ENCODE measurements around the gene ANAPC2. TPM values are rescaled to one million over a fixed set of nuclear protein-coding genes. Genes with fewer than 3 reads are reported as not detected.
A peak's percentile ranks its signal among the peaks of the same experiment; 100 is the strongest.

ANAPC2 gene
- total and polyA plus RNA-seq, 2 of the 4 experiments (the other 2 are of a cell fraction) = 9.3 to 29.5 TPM

- no peaks in the 10 kb centered on the region for H3K27me3 ChIP-seq (ENCODE audit: control insufficient read depth, insufficient read depth, low read length)
- no peak for TF ChIP-seq SMC3 (IDR thresholded peaks at IDR 0.05; ENCODE audit: low read depth, low read length)
- TF ChIP-seq CHD1 (IDR thresholded peaks at IDR 0.05; ENCODE audit: low read depth, low read length) = no peak
- TF ChIP-seq POLR2A (IDR thresholded peaks at IDR 0.05; ENCODE audit: low read depth, low read length) = no peak
- no peak for TF ChIP-seq ELK1 (IDR thresholded peaks at IDR 0.05; ENCODE audit: borderline replicate concordance, low read depth, low read length)
- TF ChIP-seq FOS (IDR thresholded peaks at IDR 0.05; ENCODE audit: low read depth, low read length) = no peak
- TF ChIP-seq RAD21 (IDR thresholded peaks at IDR 0.05; ENCODE audit: low read length) = no peak
- no peak for TF ChIP-seq RCOR1 (IDR thresholded peaks at IDR 0.05; ENCODE audit: insufficient replicate concordance, low read length)
- TF ChIP-seq MAZ (IDR thresholded peaks at IDR 0.05; ENCODE audit: borderline replicate concordance, low read depth, low read length) = no peak
- TF ChIP-seq CEBPB (IDR thresholded peaks at IDR 0.05; ENCODE audit: low read depth, low read length) = no peak
- TF ChIP-seq BHLHE40 (IDR thresholded peaks at IDR 0.05; ENCODE audit: low read depth, low read length) = no peak
- no peak for TF ChIP-seq MXI1 (IDR thresholded peaks at IDR 0.05; ENCODE audit: borderline replicate concordance, low read depth, low read length)
- TF ChIP-seq CTCF (conservative IDR thresholded peaks at IDR 0.05; ENCODE audit: low read depth, low read length) = no peak
- TF ChIP-seq RFX5 (IDR thresholded peaks at IDR 0.05; ENCODE audit: low read depth, low read length) = no peak
- in situ Hi-C loops (cut with MboI; ENCODE audit: low sequenced_read_pairs) = no loop called here
- no peak overlapping the region for H3K27ac ChIP-seq (ENCODE audit: insufficient read depth, low read length)
- no peaks in the 10 kb centered on the region for H3K9me3 ChIP-seq (ENCODE audit: control insufficient read depth, insufficient read depth, low read length)
- no peak overlapping the region for H4K8ac ChIP-seq (ENCODE audit: low read depth in 2 of 2, low read length in 2 of 2)
- H3K4me2 ChIP-seq (ENCODE audit: low read depth, low read length) = no peak overlapping the region
- no peak overlapping the region for H2BK5ac ChIP-seq (ENCODE audit: low read depth, low read length, poor library complexity, severe bottlenecking)
- H3K4me1 ChIP-seq (ENCODE audit: control insufficient read depth, insufficient read depth, low read length) = peaks cover 8% of the 10 kb centered on the region
- no peak overlapping the region for H3K56ac ChIP-seq (ENCODE audit: extremely low read depth, insufficient read depth, low read length)
- no TSS peak for BruUV-seq (replicated peaks)
- no peak overlapping the region for H4K91ac ChIP-seq (ENCODE audit: insufficient read depth, low read depth, low read length)
- H3K4me3 ChIP-seq (ENCODE audit: insufficient read depth, low read depth, low read length) = no peak overlapping the region
- peaks cover 0 to 6% of the 10 kb centered on the region in 2 experiments; a peak in 1 of 4 replicates for H3K79me1 ChIP-seq (ENCODE audit: low read depth in 1 of 2, low read length in 2 of 2)
- 70% methylated on average over 16 of the region's 36 CpGs; no CpG with 5 or more reads in 1 of the 2 experiments for WGBS, 2 experiments (ENCODE audit: extremely low coverage in 2 of 2, insufficient read length in 1 of 2)
- peaks cover 3% of the 10 kb centered on the region; the same call in 1 of the 2 replicates for H3K9me1 ChIP-seq (ENCODE audit: insufficient read depth, low read length)
- H2AFZ ChIP-seq (replicated peaks; ENCODE audit: low read length, poor library complexity) = no peak overlapping the region
- H2AK9ac ChIP-seq (replicated peaks; ENCODE audit: low read depth, low read length, poor library complexity) = peak overlapping the region; percentile 70
- no peak overlapping the region for H2AK5ac ChIP-seq (ENCODE audit: low read depth, low read length)
- dilution Hi-C loops (cut with HindIII; ENCODE audit: low sequenced_read_pairs, unreplicated experiment) = no loop called here
- no peak overlapping the region for H2BK15ac ChIP-seq (ENCODE audit: low read depth, low read length)
- H4K5ac ChIP-seq (ENCODE audit: low read depth, low read length) = no peak overlapping the region
- H2BK120ac ChIP-seq (ENCODE audit: low read depth, low read length) = no peak overlapping the region
- ATAC-seq (ENCODE audit: low read depth) (no peak), DNase-seq (no peak)
- H3K23ac ChIP-seq (ENCODE audit: low read depth, low read length) = no peak overlapping the region
- no peaks in the 10 kb centered on the region for H4K20me1 ChIP-seq (ENCODE audit: insufficient read depth, low read length)
- no peak overlapping the region for H2BK20ac ChIP-seq (ENCODE audit: low read depth, low read length)
- POLR2A ChIA-PET (ENCODE audit: unreplicated experiment) = no interaction called here
- no peak overlapping the region for H3K18ac ChIP-seq (ENCODE audit: low read depth, low read length)
- no peak overlapping the region for H3K9ac ChIP-seq (ENCODE audit: low read depth, low read length)
- H3K4ac ChIP-seq (ENCODE audit: low read depth, low read length) = no peak overlapping the region
- intact Hi-C loops (cut with micrococcal nuclease) = no loop called here
- peaks cover 16% of the 10 kb centered on the region for H3K36me3 ChIP-seq (ENCODE audit: control insufficient read depth, insufficient read depth, low read length)
- CTCF ChIA-PET = no interaction called here
- no peak overlapping the region for H3K14ac ChIP-seq (replicated peaks; ENCODE audit: low read depth, low read length)
Observed at GRCh38 chr9:137217276-137218211, 29.2 kb upstream of the ANAPC2 start.
